Stimulated activated CD4-positive, alpha-beta T cell treated with anti-CD3 and anti-CD28 coated beads, TNF-alpha, amount 100 ng/mL, for 4 hours (primary cell): ENCODE measurements around the gene OPCML.

Experiments
- DNase-seq, 3 experiments: peaks; one replicate each; pipeline ENCODE4 v3.0.0-alpha.2; 2020; ENCODE audit warnings: low read depth in 3 of 3

The OPCML gene

DNA sequence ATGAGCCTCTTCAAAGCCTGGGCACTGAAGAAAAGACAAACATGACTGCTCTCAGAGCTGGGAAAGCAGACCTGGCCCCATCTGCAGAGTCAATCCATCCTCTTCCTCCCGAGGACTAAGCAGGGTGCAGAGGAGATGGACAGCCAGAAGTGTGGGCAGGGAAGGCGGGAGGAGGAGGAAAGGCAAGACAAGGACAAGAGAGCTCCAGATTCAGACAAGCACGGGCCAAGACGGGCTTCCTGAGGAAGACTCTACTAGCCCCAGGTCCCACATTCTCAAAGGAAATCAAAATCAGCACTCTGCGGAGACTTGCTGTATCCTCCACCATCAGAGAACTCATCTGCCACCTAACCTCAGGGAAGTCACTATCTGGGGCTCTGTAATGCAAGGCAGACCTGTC lies 28.5 kb downstream of the OPCML start:
- DNase-seq, result no peak

GRCh38 chr11:133503236-133503635 lies 29.1 kb downstream of the OPCML start:
- no peak for DNase-seq

DNA sequence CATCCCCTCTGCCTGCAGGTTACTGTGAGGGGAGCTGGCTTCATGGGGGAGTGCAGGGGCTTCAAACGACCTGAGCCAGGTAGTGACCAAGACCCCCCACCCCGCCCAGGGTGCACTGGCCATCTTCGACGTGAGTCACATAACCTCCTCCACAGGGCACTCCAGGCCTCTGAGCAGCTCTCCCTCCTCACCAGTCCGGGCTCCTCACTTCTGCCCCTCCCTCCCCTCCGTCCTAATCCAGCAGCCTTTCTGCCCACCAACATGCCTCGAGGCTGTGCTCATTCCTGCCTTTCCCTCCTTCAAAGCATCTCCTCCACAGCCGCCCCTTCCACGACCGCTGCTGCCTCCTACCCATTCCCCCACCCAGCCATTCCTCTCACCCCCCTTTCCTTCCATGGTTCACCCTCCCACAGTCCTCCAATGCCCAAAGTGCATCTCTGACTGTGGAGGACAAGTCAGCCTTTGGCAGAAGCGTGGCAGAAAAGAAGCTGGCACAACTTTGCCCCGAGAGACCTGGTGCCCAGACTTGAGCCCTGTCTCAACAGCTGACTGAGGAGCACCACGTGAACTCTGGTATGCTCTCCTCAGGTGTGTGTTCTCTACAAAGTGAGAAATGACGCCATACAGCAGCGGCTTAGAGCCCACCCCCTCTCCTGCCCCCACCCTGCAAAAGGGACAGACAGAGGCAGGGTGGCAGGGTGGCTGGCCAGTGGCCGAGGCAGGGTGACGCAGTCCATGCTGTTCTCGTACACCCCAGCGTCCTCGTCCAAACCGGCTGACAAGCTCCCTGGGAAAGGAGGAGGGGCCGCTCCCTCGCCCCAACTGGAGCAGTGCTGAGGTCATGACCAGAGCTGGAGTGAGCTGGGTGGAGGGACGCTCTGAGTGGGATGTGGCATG lies 30.4 kb downstream of the OPCML start:
- no peak for DNase-seq

- no peak for DNase-seq
These were observed 31.4 kb downstream of the OPCML start for GRCh38 chr11:133500936-133501335.

DNA sequence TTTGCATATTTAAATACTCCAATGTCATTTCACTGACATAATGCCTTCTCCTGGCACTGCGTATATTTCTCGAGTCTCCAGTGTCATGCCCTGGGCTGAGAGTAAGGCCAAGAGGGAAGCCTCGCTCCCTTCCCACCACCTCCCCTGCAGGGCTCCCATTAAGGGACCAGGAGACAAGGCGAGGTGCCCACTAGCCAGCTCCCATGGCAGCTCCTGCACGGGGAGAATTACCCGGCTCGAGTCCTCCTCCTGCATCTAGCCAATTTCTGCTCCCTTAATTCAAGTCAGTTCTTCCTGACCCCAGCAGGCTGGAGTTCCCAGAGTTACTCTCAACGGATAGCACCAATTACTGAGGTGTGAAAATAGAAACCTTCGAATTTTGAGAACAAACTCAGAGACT lies 31.9 kb downstream of the OPCML start:
- no peak for DNase-seq

DNA sequence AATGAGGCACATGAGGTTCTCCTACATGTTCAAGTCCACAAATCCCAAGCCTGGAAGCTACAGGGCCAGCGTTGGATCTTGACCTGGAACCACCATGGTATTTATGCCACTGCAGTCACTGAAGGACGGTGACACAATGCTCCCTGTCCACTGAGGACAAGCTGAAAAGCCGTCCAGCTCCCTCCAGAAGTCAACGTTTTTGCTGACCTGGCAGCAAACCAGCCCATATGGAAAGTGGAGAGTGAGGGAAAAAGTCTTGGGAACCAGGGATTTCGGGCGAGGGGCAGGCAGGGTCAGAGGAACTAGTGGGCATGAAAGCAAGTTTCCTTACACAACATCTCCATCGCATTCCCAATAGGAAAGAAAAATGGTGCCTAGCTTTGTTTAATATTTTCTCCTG lies 33.3 kb downstream of the OPCML start:
- no peak for DNase-seq

DNA sequence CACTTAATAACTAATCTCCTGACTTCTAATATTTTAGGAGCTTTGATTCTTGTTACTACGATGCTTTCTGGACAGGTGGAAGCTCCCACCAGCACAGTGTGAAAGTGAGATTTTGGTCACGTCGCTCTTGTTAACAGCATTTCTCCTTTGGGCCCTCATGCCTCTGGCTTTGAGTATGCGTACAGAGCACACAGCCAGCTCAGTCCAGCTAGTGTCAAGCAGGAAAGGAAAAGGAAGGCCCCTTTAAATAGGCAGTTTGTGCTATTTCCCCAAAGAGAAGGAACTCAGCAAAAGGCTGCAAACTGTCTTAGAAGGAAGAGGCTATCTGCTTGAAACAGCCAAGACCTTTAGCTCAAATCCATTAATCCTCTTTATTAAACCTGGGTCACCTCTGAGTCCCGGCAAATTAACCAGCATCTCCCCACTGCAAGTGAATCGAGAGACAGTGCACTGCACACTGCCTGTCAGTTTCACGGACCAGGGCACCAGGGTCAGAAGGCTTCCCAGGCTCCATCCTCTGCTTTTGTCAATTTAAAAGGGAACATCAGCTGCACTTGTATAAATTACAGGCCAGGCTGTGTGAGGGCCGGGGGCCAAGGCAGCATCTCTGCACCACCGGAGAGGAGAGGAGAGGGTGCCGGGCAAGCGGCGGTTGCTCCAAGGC lies 34.7 kb downstream of the OPCML start:
- DNase-seq, result no peak

DNA sequence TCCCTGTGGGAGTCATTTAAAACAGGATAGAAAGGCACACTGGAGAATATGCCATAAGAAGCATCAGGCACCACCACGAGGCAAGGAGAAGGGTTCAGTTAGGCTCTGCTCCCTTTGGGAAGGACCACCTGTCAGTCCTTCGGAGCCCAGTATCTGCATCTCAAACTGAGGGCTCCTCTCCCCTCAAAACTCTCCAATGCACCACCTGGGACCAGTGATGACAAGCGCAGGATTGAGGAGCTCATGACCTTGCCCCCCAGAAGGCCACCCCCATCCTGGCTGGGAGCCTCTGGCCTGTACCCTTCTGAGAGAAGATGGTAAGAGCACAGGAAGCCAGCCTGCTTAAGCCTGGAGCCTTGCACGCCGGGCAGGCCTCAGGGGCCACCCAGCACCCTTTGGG lies 39.4 kb downstream of the OPCML start:
- DNase-seq, result no peak

DNA sequence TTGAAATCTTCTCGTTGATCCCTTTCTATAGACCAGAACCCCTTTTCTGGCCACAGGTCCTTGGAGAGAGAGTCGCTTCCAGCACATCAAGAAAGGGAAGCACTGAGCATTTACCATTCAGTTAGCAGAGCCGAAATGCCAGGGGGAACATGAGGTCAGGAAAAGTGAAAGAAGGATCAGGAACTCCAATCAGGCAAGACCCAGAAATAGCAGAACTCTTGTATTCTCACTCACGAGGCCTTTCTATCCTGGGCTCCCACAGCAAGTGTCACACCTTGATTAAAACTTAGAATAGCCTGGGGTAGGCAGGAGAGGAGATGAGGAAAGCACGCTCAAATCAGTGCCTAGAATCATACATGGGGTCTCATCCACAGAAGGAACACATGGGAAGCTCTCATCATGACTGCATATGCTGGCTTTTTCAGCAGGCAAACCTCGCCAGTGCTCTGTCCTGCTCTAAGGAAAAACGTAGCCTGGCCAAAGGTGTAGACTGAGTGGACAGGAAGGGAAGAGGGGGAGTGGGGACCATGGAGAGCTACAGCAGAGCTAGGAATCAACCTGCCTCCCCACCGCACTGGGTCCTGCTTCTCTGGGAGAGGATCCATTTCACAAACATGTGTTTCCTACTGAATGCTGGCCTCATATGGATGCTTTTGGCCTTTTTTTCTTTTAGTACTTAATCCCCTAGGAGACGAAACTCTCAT lies 40.5 kb downstream of the OPCML start:
- DNase-seq, result no peak

DNA sequence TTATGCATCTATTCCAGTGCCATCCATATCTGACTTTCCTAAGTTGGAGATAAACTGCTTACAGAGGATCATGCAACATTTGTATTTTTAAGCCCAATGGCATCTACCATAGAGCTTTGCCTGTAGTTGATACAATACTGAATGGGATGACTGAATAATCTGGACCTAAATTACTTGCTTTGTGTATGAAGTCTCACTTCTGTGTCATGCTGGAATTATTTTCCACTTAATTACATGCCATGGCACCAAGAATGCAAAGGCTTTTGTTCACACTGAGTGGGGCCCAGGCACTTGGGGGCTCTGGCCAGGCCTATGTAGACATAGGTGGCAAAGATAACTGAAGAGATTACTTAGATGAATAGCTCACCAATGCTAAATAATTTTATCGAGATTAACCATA lies 51.6 kb downstream of the OPCML start:
- DNase-seq, result no peak

DNA sequence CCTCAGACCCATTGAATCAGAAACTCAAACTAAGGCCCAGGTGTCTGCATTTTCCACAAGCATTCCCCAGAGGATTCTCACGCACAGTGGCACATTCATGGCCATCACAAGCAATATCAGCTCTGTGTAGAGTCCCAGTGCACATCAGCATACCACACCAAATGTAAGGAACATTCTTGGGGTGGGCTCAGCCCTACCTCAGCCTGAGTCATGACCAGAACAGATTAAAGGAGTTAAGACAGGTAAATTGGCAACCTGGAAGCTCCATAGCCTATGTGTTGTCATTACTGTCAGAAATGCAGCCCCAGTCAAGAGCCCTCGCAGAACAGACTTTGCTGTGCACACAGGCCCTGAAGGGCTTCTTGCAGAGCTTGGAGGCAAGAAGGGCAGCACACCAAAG lies 53.1 kb downstream of the OPCML start:
- no peak for DNase-seq

GRCh38 chr11:133477251-133477625 lies 55.1 kb downstream of the OPCML start:
- no peak for DNase-seq

DNA sequence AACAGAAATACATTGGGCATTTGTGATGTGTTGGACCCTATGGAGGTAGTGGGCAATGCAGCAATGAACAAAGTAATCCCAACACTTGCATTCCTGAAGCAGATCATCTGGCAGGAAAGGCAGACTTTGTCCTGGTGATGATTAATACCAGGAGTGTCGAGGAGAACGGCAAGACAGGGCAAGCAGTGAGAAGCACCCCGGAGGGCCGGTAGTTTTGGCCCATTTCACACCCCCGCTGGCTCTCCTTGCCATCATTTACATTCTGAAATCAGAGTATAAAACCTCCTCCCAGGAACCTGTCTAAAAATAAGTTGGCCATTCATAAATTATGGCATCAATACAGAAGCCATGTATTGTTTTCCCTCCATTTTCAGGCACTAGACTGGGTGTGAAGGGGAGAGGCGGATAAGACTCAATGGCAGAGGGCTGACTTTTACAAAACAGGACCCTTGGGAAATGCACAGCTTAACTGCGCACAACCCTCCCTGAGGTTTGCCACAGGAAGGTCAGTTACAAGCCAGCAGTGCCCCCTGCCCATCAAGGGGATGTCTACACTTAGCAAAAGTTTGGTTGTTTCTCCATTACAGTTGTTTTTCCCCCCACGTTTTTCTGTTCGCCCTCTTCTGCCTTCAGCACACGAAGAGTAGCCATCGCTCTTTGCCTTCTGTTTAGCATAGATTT lies 55.6 kb downstream of the OPCML start:
- no peak for DNase-seq

GRCh38 chr11:133474461-133474860 lies 57.8 kb downstream of the OPCML start:
- DNase-seq, result no peak

DNA sequence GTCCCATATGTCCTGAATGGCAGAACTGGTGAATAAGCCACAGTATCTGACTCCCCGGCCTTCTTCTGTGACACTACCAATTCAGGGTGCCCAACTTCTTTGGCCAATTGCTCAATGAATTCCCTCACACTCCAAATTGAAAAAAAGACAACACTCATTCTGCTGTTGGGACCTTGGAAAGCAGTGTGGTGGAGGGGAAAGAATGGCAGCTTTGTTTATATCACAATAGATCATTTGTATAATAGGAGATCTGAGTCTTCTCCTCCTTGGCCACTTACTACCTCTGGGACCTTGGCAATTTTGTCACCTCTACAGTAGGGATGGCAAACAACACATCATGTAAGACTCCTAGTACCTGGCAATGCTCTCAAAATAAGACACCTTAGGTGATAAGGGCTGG lies 64.6 kb downstream of the OPCML start:
- no peak for DNase-seq

DNA sequence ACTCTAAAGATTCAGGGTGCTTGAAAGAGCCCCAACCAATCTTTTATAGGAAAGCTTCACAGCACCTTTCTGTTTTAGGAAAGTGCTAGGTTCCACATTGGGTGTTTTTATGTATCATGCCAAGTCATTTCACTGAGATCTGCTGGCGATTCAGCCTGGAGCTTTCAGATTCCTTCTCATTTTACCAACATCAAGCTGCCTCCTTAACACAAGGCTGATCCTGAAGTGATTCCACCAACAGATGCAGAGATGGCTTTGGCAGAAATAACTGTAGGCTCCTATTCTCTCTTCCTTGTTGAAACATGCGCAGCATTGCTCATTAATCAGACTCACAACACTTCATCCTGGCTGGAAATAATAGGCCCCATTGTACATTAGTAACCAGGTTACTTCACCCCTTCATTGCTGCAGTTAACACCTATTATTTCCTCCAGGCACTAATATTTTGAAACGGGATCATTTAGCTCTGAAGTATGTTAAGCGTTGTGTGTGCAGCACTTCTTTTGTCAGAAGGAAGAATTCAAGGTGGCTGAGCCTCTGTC lies 89.0 kb downstream of the OPCML start:
- no peak for DNase-seq

DNA sequence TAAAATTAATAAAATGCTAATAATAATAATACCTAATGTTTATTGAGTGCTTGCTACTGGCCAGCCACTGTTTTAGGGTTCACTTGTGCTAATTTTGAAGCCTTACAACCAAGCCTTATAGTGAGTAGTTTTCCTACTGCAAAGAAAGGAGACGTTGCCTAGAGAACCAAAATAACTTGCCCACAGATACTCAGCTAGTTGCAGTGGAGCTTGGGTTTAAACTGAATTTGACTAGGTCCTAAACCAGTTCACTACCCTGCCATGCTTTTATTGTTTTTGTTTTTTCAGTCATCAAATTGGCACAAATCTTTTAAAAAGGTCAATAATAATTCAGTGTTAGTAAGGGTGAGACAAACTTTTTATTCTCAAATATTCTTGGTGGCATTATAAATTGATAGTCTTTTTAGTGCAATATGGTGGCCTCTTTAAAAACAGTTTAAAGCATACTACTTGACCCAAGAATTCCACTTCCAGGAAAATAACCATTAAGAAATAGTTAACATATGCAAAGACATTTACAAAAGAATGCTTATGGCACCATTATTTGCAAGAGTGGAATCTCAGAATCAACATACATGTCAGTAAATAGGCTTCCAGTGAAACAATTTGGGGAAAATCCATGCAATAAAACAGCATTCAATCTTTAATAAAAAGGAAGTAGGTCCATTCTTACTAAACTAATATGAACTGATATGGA lies 90.2 kb downstream of the OPCML start:
- no peak for DNase-seq

DNA sequence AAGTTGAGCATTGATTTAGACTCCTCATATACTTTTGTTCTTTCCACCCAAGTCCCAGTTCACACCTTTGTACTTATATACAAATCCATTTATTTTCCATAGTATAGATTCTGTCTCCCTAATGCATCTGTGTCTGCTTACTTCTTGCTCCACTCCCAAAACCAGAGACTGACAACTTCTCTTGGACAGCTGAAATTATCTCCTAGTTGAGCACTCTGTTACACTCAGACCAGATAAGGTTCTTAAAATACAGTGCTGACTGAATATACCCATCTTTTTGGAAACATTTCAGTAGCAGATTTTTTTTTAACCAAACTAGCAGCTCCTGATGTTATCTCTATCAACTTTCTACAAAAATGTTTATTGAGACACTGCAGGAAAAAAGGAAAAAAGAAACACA lies 106.3 kb downstream of the OPCML start:
- DNase-seq, result no peak

DNA sequence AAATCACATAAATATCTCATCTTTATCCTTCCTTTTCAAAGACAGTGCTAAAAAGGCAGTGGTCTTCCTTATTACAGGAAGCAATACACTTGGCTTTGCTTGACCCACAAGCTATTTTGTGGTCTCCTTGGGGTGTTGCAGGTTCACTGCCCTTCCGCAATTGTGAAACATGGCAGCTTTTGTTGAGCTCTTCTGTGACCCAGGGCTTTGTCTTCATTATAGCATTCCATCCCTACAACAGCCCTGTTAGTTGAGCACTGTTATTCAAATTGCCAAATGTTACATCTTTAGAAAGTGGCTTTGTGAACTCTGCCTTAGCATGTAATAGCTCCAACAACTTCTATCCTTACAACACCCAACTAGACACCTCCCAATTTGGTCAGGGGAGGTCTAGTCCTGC lies 107.1 kb downstream of the OPCML start:
- DNase-seq, result no peak

GRCh38 chr11:133418218-133418617 lies 114.1 kb downstream of the OPCML start:
- no peak for DNase-seq

DNA sequence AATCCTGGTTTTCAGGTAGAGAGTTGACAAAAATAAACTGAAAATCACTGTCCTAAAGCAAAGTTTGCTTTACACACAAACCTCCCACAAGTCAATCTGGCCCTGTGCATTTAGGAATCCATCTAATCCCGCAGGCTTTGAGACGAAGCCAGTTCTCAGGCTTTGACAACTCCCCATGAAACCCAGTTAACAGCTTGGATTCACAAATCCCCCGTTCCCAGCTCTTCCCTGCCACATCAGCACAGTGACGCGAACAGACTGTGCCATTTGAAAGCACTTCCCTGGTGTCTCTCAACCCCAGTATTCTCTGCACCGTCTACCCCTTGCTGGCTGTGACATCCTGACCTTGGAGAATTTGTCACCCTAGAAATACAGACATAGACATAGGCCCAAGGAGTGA lies 117.8 kb downstream of the OPCML start:
- no peak for DNase-seq
